Measurements from ENCODE around the gene DCST1. TPM values are rescaled to one million over a fixed set of nuclear protein-coding genes. Genes with fewer than 3 reads are reported as not detected.

DCST1 gene
- total and polyA plus RNA-seq, 2 donors (not counting 1 experiment from before 2014, with no cell fraction given) = 0.22 TPM; not detected in 1

- POLR2A ChIA-PET = interaction anchor here (1.6 kb wide), 1 partner anchor 27 kb away, joined by 7 read pairs; no protein-coding TSS in a partner anchor
Measured at GRCh38 chr1:155057788-155058211, 24.2 kb downstream of the DCST1 start.

More at GRCh38 chr1:155057788-155058211, 24.2 kb downstream of the DCST1 start:
- peaks cover 15% of the 10 kb centered on the region for H4K20me1 ChIP-seq (ENCODE audit: control insufficient read depth, insufficient read depth, low read length, poor library complexity, severe bottlenecking)
- 97% methylated on average over 13 of the region's 13 CpGs for WGBS (ENCODE audit: insufficient coverage)
- no peak for TF ChIP-seq CTCF (IDR thresholded peaks at IDR 0.05)
- TF ChIP-seq EZH2 (IDR thresholded peaks at IDR 0.05; ENCODE audit: borderline replicate concordance, insufficient read depth, low read depth, low read length, poor library complexity, severe bottlenecking) = no peak
- H3K4me3 ChIP-seq (ENCODE audit: control extremely low read depth in 1 of 5, extremely low read depth in 1 of 5, insufficient read depth in 1 of 5, low read depth in 2 of 5, low read length in 4 of 5) = no peak overlapping the region
- Mint-ChIP-seq H3K4me3 (no peak overlapping the region), H3K27me3 (no peaks in the 10 kb centered on the region), H3K9me3 (ENCODE audit: insufficient read depth) (no peaks in the 10 kb centered on the region), H3K27ac (no peak overlapping the region), H3K4me1 (peaks cover 19% of the 10 kb centered on the region)
- H3K79me2 ChIP-seq (ENCODE audit: control insufficient read depth, insufficient read depth, low read length) = peaks cover 11% of the 10 kb centered on the region
- H2AFZ ChIP-seq (ENCODE audit: insufficient read depth, low read depth, low read length, poor library complexity, severe bottlenecking) = no peak overlapping the region
- peaks cover 0 to 3% of the 10 kb centered on the region in 2 experiments for H3K36me3 ChIP-seq (replicated peaks in 1 of 2; ENCODE audit: control extremely low read depth in 1 of 2, control insufficient read depth in 1 of 2, extremely low read depth in 1 of 2, insufficient read depth in 2 of 2, low read length in 1 of 2)
- peaks cover 17 to 25% of the 10 kb centered on the region in 2 donors for H3K4me1 ChIP-seq (ENCODE audit: control insufficient read depth in 2 of 2, insufficient read depth in 2 of 2, low read length in 2 of 2)
- H3K27ac ChIP-seq (ENCODE audit: low read length in 2 of 2) = no peak overlapping the region
- intact Hi-C loops (cut with micrococcal nuclease) = no loop called here
- DNase-seq = no peak
- CTCF ChIA-PET = interaction anchor here (0.5 to 20.2 kb wide), 8 partner anchors 10 to 191 kb away, joined by 3 to 370 read pairs (median 3); partner anchors contain the start of genes ADAM15 and PMVK
- ATAC-seq (ENCODE audit: low read depth) = no peak
- H3K4me2 ChIP-seq (replicated peaks; ENCODE audit: low read depth, low read length, poor library complexity, severe bottlenecking) = no peak overlapping the region
- H3K27me3 ChIP-seq (replicated peaks in 1 of 4; ENCODE audit: control extremely low read depth in 1 of 4, control insufficient read depth in 3 of 4, insufficient read depth in 4 of 4, low read length in 3 of 4) = peaks cover 0 to 3% (median 0%) of the 10 kb centered on the region in 4 experiments
- H3K9ac ChIP-seq (ENCODE audit: low read length) = no peak overlapping the region
- H3K9me3 ChIP-seq (ENCODE audit: control extremely low read depth in 1 of 3, control insufficient read depth in 2 of 3, insufficient read depth in 1 of 3, low read length in 2 of 3) = no peaks in the 10 kb centered on the region

Data from B cell (primary cell).